ENCODE results near the gene ZNF548.
A peak's percentile ranks its signal among the peaks of the same experiment; 100 is the strongest.

The ZNF548 gene

DNA sequence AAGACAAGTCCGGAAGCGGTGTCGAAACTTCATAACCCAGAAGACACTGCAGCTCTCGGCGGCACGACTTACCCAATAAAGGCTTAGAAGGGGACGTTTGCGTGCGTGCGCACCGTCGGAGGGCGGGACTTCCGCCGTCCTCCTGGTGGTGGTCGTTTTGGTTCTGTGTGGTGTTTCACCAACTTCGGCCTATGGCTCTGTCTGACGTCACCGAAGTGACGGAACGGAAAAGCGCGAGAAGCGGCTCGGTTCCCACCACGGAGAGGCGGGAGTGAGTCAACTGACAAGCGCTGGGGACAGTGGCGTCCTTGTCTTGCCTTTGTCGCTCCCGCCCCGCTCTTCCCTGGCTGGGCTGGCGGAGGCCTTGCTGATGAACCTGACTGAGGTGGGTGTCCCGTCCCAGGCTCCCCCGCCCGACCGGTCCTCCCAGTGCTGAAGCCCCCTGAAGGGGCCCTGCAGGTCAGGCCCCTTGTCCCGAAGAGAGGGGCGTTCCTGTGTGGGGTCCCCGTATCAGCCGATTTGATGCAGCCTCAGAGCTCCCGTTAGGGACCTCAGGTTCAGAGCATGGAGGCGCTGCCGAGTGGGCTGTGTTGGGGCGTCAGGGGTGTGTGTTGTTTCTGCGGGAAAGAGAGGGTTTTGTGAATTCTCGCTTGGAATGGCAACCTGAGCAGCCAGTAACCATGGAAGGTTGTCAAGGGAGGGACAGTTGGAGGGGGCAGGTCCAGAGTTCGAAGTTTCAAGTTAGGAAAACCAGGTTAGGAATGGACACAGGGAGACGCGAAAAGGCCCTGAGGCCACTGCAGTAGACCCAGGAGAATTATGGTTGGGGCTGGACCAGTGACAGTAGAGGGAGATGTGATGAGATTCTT lies at the start of gene ZNF548:
Gene ZNF548, plus strand, starts transcription at position 125 of the 869 bp plus-strand sequence. Its CDS starts 246 bp downstream, at position 371.
- peak within 1 kb of the TSS; percentile 80 for H3K27ac ChIP-seq
- TF ChIP-seq CTCF (conservative IDR thresholded peaks at IDR 0.05) (no peak; the same call in 1 of the 2 replicates), ZFX (IDR thresholded peaks at IDR 0.05) (peak; percentile 45)

DNA sequence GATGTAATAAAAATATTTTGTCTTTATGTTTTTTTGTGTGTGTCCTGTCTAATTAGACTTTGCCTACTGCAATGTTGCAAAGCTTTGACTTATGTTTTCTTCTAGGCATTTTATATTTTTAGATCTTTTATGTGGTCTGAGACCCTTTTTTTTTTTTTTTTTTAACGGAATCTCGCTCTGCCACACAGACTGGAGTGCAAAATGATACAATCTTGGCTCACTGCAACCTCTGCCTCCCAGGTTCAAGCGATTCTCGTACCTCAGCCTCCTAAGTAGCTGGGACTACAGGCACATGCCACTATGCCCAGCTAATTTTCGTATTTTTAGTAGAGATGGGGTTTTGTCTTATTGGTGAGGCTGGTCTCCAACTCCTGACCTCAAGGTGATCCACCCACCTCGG lies 47.1 kb upstream of the ZNF548 start:
- no peak for TF ChIP-seq CTCF (conservative IDR thresholded peaks at IDR 0.05)
- TF ChIP-seq ZFX (IDR thresholded peaks at IDR 0.05) = no peak
- H3K27ac ChIP-seq = no peak overlapping the region

- H3K27ac ChIP-seq = no peak overlapping the region
- TF ChIP-seq ZFX (IDR thresholded peaks at IDR 0.05) (no peak), CTCF (conservative IDR thresholded peaks at IDR 0.05) (no peak)
Observed at GRCh38 chr19:57348136-57348535, 41.5 kb upstream of the ZNF548 start.

GRCh38 chr19:57350877-57351805 lies 38.5 kb upstream of the ZNF548 start, which contains the start of gene ZNF304:
TSS of gene ZNF304 (plus strand) at chr19:57351271. CDS start at chr19:57351665, 394 bp downstream.
- TF ChIP-seq ZFX (IDR thresholded peaks at IDR 0.05) (peak; percentile 43; the same call in 1 of the 2 replicates), CTCF (conservative IDR thresholded peaks at IDR 0.05) (no peak)
- H3K27ac ChIP-seq = peak within 1 kb of the TSS; percentile 69

DNA sequence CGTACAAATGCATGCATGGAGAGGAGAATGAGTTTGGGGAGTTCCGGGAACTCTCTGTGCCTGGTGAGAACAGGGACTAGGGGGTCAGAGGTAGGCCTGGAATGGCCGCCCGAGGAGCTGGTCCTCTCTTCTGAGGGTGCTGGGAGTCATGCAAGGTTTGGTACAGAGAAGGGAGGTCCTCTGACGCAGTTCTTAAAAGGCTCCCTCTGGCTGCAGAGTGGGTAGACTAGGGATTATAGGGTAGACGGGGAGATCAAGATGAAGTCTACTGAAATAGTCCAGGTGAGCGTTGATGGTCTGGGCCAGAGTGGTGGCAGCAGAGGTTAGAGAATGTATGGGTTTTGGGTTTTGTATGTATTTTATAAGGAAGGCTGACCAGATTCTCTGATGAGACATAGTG lies 37.8 kb upstream of the ZNF548 start:
- TF ChIP-seq CTCF (conservative IDR thresholded peaks at IDR 0.05) (no peak), ZFX (IDR thresholded peaks at IDR 0.05) (no peak)
- peak overlapping the region; percentile 69 for H3K27ac ChIP-seq

DNA sequence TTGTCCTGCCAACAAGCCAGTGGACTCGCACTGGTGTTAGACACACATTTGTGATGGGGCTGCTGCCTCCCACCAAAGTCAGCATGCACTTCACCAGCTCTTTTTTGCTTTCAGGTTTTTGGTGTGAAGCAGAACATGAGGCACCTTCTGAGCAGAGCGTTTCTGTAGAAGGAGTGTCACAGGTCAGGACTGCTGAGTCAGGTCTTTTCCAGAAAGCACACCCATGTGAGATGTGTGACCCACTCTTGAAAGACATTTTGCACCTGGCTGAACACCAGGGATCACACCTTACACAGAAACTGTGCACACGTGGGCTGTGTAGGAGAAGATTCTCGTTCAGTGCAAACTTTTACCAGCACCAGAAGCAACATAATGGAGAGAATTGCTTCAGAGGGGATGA lies 33.7 kb upstream of the ZNF548 start:
- H3K27ac ChIP-seq = no peak overlapping the region
- TF ChIP-seq ZFX (IDR thresholded peaks at IDR 0.05) = no peak
- no peak for TF ChIP-seq CTCF (conservative IDR thresholded peaks at IDR 0.05)
